NCI-H524 treated with DMSO at 0.1 percent for 48 hours (cell line): ENCODE measurements around the gene PIK3C2A.

ENCODE experiments used
- DNase-seq: peaks from one replicate; lab custom pipeline; 2025; lab: John Stamatoyannopoulos, UW

Gene PIK3C2A

GRCh38 chr11:17211286-17211685, 3.5 kb upstream of the PIK3C2A start:
- no peak for DNase-seq

GRCh38 chr11:17209939-17210245, 2.1 kb upstream of the PIK3C2A start:
- no peak for DNase-seq

- DNase-seq, result peak; percentile 40
Observed at GRCh38 chr11:17208257-17208999, 642 bp upstream of the PIK3C2A start.

- DNase-seq, result no peak
Observed at GRCh38 chr11:17206463-17206862, 1.3 kb downstream of the PIK3C2A start.

GRCh38 chr11:17197431-17197898, 10.3 kb downstream of the PIK3C2A start:
- DNase-seq, result no peak

GRCh38 chr11:17188675-17189074, 19.1 kb downstream of the PIK3C2A start:
- DNase-seq, result no peak

GRCh38 chr11:17186932-17187692, 20.7 kb downstream of the PIK3C2A start:
- DNase-seq, result no peak

GRCh38 chr11:17185938-17186337, 21.8 kb downstream of the PIK3C2A start:
- DNase-seq, result no peak

GRCh38 chr11:17184882-17185587, 22.8 kb downstream of the PIK3C2A start:
- DNase-seq, result no peak

GRCh38 chr11:17183836-17184235, 23.9 kb downstream of the PIK3C2A start:
- no peak for DNase-seq

GRCh38 chr11:17179970-17180369, 27.8 kb downstream of the PIK3C2A start:
- DNase-seq, result no peak

GRCh38 chr11:17173332-17173731, 34.5 kb downstream of the PIK3C2A start:
- DNase-seq, result no peak

GRCh38 chr11:17171916-17172315, 35.9 kb downstream of the PIK3C2A start:
- no peak for DNase-seq

GRCh38 chr11:17171343-17171742, 36.4 kb downstream of the PIK3C2A start:
- no peak for DNase-seq

- DNase-seq, result no peak
Observed at GRCh38 chr11:17169876-17170275, 37.9 kb downstream of the PIK3C2A start.

- no peak for DNase-seq
Observed at GRCh38 chr11:17165247-17165890, 42.4 kb downstream of the PIK3C2A start.

GRCh38 chr11:17164361-17165246, 43.2 kb downstream of the PIK3C2A start:
- no peak for DNase-seq

GRCh38 chr11:17163736-17164135, 44.0 kb downstream of the PIK3C2A start:
- DNase-seq, result no peak

- DNase-seq, result no peak
Observed at GRCh38 chr11:17163291-17163690, 44.5 kb downstream of the PIK3C2A start.

- DNase-seq, result no peak
Observed at GRCh38 chr11:17162376-17162775, 45.4 kb downstream of the PIK3C2A start.

- DNase-seq, result no peak
Observed at GRCh38 chr11:17161515-17161914, 46.3 kb downstream of the PIK3C2A start.
